Astrocyte of the cerebellum (primary cell): ENCODE data around the gene BTRC.

ENCODE experiments used
- DNase-seq: peaks from one replicate; pipeline ENCODE4 v3.0.0-alpha.2; 2011; ENCODE audit warnings: low read depth
- H3K4me3 ChIP-seq: 2 replicates; pipeline ENCODE4 v1.5.1; 2011; ENCODE audit warnings: mild to moderate bottlenecking, low read depth, low read length, moderate library complexity
- CTCF ChIP-seq: IDR thresholded peaks from 2 replicates; pipeline ENCODE4 v1.5.1; 2012; ENCODE audit warnings: low read length, low read depth, moderate library complexity, mild to moderate bottlenecking; ENCODE audit errors: missing control alignments
- in situ Hi-C: cut with HindIII; loops from 2 replicates; pipeline ENCODE4 v1.10.0; 2017; ENCODE audit warnings: low sequenced_read_pairs

BTRC gene

GRCh38 chr10:101389986-101390531, 36.1 kb downstream of the BTRC start:
- in situ Hi-C loops = no loop called here

GRCh38 chr10:101393378-101393777, 39.4 kb downstream of the BTRC start:
- in situ Hi-C loops = no loop called here
- H3K4me3 ChIP-seq = no peak overlapping the region
- TF ChIP-seq CTCF = no peak
- no peak for DNase-seq

More at GRCh38 chr10:101389986-101390531, 36.1 kb downstream of the BTRC start:
- TF ChIP-seq CTCF = no peak
- H3K4me3 ChIP-seq = no peak overlapping the region
- DNase-seq = no peak

- no peak for TF ChIP-seq CTCF
- in situ Hi-C loops = no loop called here
- no peak for DNase-seq
- H3K4me3 ChIP-seq = no peak overlapping the region
These were observed 40.7 kb downstream of the BTRC start for GRCh38 chr10:101394524-101395133.

- in situ Hi-C loops = no loop called here
- DNase-seq = peak; percentile 23
- H3K4me3 ChIP-seq = no peak overlapping the region
- TF ChIP-seq CTCF = no peak
These were observed 43.2 kb downstream of the BTRC start for GRCh38 chr10:101397140-101397539.

GRCh38 chr10:101400585-101400984, 46.6 kb downstream of the BTRC start:
- TF ChIP-seq CTCF = no peak
- no peak for DNase-seq
- H3K4me3 ChIP-seq = no peak overlapping the region
- in situ Hi-C loops = no loop called here

GRCh38 chr10:101402711-101403110, 48.7 kb downstream of the BTRC start:
- DNase-seq = no peak
- TF ChIP-seq CTCF = no peak
- in situ Hi-C loops = no loop called here
- no peak overlapping the region for H3K4me3 ChIP-seq
